SKM-1 treated with dmso at 0.1 percent for 144 hours (cell line): ENCODE results near the gene PAF1.
"Not testable (repeated sequence)": the region's sequence is repeated elsewhere in the genome, so short reads cannot be mapped to it uniquely, and the experiment has no call there.

Experiments
- DNase-seq: peaks from one replicate; lab custom pipeline; 2025; ENCODE audit not compliant: unreplicated experiment; lab: John Stamatoyannopoulos, UW

PAF1 gene

DNA sequence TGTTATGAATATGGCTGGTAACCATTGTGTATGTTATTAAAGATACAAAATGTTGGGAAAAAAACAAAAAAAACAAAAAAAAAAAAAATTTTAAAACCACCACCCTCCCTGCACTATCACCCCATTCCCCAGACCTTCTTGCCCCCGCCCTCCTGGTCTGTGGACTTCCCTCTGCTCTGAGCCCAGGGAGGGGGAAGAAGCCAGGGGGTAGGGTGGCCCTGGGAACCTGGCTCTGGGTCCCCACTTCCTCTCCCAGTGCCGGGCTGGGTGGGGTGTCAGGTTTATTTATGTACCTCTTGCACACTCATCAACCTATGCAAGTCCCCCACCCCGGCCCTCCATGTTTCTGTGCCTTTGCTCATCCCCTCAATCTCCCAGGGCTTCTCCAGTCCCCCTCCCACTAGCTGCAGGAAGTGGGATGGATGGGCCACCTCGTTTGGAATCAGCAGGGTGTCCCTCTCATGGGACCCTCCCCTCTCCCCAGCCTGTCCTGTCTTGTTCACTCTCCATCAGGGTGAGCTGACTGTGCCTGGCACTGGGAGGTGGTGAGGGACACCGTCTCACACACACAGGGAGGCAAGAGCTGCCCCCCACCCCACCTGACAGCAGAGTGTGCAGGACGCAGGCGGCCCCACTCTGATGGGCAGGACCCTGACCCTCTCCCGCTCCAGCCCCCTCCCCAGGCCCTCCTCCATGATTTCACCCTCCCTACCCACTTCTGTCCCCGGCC, 5.9 kb downstream of the PAF1 start:
- DNase-seq = no peak

DNA sequence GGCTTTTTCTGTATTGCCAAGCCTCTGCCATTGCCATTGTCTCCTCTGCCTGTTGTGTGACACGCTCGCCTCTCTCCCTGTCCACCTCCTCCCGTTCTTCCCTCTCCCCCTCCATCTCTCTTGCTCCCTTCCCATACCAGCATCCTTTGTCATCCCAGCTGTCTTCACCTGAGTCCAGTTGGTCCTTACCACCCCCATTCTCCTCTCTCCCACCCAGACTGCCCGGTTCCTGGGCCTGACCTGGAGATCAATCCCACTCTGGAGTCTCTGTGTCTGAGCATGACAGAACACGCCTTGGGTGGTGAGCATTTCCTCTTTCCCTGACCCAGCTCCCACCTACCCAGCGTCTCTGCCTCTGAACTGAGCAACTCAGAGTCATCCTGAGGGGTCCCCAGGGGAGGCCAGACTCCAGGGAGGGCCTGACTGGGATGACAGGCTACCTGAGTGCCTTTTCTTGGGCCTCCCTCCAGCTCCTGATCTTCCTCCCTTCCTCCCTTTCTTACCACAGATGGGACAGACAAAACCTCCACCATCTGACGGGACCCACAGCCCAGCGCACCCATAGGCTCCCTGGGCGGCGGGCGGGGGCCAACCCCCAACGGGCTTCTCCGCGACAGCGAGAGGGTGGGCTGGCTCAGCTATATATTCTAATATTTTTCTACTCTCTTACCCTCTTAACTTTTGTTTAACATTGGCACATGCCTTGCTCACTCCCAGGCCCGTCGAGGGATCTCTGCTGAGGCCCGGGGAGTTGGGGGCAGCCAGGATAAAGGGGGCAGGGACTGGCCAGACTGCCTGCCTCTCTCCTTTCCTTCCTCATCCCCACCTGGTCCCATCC, 7.7 kb downstream of the PAF1 start:
- no peak for DNase-seq

DNA sequence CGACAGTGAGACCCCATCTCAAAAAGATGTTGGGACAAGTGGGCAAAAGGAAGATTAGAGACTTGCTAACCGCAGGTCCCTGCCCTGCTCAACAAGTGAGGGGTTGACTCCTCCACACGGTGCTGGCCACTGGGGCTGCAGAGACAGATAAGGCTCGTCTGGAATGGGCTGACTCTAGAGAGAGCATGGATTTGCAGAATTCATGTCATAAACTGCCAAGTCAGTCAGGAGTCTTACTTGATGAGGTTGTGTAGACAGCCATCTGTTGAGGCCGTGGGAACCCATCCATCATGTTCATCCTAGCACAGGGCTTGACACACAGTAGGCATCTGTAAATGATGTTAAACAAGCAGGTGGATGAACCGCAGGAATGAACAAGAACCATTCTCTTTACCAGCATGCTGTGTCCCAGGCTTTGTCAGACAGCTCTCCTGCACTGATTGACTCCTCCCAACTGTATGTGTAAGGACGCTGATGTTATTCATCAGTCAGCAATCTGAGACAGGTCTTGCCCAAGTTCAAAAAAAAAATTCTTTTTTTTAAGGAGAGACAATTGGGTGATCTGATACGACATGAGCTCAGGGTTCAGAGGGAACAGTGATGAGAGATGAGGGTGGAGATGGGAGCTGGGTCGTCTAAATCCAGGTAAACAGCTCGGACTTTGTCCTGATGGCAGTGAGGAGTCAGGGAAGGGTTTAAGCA, 8.8 kb downstream of the PAF1 start:
- no peak for DNase-seq

DNA sequence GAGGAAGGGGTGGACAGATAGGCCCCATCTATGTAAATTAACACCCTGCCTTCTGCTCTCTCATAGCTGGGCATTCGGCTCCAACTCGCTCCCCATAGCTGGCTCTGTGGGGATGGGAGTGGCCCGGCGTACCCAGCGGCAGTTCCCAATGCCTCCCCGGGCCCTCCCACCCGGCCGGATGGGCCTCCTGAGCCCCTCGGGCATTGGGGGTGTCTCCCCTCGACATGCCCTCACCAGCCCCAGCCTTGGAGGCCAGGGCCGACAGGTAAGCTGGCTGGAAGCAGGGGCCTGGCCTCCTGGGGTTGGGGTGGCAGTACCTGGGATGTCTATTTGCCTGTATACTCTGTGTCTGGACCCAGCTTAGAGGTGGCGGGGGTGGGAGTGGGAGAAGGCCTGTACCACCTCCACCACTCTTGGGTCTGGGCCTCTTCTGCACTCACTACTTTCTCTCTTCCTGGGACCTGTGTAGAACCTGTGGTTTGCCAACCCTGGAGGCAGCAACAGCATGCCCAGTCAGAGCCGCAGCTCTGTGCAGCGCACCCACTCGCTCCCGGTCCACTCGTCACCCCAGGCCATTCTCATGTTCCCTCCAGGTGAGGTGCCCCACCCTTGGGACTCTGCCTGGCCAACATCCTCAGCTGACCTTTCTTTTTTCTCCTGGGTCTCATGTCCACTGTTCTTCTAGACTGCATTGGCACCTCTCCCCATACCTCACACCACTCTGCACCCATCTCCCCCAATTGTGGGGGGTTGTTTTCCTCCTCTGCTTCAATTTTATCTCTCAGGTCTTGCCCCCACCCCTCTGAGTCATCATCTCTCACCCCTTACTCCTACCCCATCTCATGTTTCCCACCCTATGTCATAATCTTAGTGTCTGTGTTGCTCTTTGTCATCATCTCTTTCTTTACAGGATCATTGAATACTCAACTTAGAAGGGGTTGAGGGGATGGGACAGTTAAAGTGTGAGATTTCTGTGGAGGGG, 10.1 kb downstream of the PAF1 start:
- no peak for DNase-seq

DNA sequence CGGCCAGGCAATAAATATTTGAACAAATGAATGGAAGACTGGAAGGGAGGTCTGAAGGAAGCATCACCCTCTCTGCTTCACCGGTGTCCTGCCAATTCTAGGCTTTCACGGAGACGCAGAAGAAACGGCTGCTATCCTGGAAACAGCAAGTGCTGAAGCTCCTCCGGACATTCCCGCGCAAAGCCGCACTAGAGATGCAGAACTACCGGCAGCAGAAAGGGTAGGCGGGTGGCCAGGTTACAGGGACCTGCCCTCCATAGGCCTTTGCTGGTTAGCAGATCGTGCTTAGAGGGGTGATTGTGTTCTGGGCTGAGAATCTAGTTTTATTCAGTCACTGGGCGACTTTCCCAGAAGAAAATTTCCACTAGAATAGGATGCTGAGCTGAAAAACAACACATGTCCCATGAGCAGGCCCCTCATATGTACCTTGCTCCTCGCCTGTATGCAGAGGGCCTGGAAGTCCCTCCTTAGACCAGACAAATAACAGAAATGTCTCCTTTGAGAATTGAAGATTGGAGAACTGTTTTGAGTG, 11.0 kb downstream of the PAF1 start:
- DNase-seq = no peak

DNA sequence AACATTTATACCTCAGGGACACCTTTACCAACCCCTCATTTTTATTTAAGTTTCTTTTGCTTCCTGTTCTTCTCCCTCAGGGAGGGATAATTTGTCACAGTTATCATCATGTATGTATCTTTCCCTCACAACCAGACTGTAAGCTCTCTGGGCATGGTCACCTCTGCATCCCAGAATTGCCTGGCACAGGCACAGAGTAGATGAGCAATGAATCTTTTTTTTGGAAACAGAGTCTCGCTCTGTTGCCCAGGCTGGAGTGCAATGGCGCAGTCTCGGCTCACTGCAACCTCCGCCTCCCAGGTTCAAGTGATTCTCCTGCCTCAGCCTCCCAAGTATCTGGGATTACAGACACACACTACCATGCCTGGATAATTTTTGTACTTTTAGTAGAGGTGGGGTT, 11.5 kb downstream of the PAF1 start:
- DNase-seq = not testable (repeated sequence)

DNA sequence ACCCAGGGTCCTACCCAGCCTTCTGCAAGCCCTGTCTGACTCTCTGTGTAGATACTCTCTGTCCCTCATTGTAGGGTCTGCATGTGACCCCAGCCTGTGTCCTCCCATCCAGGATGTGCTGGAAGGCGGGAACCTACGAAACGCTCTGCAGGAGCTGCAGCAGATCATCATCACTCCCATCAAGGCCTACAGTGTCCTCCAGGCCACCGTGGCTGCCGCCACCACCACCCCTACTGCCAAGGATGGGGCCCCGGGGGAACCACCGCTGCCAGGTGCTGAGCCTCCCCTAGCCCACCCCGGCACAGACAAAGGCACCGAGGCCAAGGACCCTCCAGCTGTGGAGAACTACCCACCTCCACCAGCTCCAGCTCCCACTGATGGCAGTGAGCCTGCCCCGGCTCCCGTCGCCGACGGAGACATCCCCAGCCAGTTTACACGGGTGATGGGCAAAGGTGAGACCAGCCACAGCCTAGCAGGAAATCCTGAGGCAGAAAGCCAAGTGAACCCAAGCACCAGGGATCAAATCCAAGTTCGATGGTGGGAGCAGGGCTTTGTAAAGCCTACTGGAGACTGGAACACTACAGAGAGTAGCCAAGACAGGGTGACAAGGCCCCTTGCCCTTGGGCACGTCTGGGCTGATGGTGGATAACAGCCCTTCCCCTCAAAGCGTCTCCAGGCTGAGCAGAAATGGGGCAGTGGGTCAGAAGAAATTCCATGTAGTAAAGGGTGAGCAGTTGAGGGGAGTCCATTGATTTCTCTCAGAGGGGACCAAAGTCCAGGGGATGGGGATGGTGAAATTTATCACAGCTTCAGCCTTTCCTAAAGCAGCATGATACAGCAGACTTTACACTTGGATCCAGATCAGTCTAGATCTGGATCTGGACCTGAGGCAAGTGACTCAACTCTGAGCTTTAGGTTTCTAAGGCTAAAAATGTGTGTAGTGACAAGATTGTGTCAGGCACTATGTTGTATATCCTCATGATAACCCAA, 13.2 kb downstream of the PAF1 start:
- no peak for DNase-seq

DNA sequence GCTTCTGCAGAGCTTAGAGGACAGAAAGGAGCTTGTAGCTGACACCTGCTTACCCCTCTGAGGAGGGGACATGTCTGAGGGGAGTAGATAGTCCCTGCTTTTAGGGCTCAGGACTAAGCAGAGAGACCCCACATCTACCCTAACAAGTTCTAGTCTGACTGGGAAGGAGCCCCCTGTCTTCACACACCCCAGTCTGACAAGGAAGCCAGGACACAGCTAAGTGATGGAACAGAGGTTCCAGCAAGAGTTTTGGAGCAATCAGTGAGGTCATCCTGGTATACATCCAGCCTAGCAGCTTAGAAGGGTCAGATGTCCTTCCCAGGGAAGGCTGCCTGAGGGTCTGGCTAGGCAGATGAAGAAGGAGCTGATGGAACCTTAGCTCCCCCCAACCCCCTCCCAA, 15.0 kb downstream of the PAF1 start:
- DNase-seq = no peak

DNA sequence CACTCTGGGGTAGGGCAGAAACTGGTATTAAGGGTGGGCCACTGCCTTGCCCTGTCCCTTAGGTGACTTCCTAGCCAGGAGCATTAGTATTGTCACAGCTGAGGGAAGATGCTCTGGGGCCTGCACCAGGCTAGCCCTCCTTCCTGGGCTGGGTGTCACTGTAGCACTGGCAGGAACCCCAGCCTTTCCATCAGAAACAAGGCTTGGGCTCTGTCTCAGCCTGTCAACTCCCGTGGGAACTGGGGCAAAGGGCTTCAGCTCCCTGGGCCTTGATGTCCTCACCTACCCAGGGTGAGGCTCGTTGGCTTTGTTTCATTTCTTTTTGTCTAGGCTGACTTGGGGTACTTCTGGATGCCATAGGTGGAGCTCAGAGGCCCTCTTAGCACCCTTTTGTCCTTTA, 18.0 kb downstream of the PAF1 start:
- DNase-seq = no peak

DNA sequence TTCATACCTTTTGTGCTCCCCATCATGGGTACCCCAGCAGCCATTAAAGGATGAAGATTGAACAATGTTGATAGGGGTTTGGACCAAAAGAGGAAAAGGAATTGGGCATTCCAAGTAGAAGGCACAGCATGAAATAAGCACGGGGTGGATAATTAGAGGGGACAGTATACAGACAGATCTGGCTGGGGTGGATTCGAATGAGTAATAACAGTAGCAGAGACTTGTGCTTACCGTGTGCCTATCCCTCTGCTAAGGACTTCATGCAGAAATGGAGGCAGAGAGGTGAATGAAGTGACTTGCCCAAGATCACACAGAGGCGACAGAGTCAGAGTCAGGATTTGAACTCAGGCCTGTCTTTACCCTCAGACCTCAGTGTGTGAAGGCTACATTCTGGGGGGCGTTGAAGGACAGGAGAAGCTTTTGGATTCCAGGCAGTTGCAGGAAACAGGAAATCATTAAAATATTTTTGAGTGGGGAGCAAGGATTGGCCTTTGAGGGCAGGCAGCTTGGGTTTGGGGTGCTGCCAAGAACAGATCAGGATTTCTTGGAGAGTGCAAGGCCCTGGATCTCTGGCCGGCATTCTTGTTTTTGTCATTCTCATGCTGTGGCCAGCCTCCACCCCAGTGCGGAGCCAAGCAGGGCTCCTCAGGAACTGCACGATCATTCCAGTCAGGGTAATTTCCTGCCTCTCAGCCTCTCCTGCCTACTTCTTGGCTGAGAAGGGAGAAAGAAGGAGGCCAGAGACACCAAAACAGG, 18.7 kb downstream of the PAF1 start:
- DNase-seq = no peak

DNA sequence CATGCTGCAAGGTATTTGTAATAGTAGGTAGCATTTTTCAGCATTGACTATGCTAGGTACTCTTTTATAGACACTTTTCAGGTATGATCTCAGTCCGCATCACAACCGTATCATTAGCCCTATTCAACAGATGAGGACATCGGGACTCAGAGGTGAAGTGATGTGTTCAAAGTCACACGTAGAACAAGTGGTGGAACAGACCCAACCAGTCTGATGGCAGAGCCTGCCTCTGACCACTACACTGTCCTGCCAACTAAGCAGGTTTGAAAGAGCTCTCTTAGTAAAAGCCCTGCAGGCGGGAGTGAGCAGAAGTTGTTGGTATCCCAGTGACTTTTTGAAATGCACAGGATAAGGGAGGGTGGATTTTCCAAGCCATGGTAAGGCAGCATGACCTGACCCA, 20.2 kb downstream of the PAF1 start:
- DNase-seq = no peak

DNA sequence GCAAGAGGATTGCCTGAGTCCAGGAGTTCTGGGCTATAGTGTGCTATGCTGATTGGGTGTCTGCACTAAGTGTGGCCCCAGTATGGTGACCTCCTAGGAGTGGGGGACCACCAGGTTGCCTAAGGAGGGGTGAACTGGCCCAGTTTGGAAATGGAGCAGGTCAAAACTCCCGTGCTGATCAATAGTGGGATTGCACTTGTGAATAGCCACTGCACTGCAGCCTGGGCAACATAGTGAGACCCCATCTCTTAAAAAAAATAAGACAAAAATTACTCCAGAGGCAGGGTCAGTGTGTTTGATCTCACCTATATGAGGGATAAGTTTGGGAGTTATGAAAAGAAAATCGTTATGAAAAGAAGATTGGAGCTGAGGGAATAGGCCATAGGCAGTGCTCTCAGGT, 21.7 kb downstream of the PAF1 start:
- DNase-seq = no peak

DNA sequence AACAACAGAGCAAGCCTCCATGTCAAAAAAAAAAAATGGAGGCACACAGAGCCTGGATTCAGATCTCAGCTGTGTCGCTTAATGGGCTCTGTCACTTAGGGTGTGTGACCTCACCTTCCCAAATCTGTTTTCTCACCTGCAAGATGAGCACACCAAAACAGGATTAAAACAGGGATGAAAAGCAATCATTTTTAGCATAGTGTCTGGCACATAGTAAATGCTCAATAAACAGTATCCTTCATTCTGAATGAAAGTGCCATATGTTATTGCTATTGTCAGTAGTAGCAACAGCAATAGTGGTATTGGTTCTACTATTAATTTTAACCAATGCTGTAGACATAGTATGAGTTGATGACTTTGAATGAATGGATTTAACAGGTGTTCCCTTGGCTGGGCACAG, 25.4 kb downstream of the PAF1 start:
- no peak for DNase-seq

DNA sequence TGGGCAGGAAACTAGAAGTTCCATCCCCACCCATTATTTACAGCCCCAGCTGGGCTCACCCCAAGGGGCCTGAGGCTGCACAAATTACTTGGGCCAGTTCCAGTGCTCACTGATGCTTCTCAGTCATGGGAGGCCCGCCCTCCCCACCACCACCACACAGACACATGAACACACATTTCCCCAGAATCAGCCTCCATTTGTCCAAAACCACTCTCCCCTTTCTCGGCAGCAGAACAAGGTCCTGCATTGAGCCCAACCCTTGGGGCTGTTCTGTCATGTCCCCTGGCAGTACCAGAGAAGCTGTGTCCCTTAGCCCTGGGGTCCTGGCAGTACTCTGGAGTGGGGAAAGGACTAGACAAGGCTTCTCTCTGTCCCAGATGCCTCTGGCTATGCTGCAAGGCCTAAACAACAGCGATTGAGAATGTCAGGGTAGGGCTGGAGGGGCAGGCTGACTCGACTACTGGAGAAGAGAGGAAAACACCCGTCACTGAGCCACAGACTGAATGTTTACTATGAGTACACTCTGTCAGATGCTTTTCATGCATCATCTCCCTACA, 26.9 kb downstream of the PAF1 start:
- DNase-seq = no peak

DNA sequence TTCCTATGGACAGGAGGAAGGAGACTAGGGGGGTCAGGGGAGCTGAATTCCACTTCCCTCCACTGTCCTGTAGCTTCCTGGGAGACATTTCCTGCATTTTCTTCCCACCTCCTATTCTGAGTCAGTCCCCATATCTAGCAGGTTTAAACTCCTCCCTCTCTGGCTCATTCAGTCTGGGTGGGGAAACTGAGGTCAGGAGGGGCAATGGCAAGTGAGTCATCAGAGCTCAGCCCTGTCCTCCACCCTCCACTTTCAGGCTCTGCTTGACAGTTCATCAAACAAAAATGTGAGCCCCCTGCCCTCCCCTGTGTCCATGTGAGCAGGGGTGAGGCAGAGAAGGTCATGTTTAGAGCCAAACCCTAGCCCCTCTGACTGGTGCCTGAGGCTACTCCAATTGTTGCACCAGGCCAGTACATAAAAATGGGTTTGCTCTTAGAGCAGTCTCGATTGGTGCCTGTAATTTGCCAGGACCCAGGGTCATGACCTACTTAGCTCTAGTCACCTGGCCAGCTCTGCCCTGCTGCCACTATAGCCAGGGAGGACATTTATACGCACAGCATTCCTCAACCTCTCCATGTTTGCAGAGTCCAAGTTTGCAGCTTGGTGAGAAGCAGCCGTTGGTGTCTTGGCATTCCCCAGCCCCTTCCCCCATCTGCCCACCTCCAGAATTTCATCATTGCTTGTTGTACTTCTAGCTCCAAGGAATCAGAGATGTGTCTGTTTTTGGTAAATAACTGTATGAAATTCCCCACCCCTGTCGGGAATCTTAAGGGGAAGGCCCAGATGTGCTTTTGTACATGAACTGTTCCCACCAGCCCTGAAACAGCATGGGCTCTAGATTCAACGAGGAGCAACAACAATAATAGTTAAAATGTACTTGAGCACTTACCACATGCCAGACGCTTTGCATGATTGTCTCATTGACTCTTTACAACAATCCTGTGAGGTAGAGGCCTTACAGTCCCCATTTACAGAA, 27.9 kb downstream of the PAF1 start:
- DNase-seq = no peak

DNA sequence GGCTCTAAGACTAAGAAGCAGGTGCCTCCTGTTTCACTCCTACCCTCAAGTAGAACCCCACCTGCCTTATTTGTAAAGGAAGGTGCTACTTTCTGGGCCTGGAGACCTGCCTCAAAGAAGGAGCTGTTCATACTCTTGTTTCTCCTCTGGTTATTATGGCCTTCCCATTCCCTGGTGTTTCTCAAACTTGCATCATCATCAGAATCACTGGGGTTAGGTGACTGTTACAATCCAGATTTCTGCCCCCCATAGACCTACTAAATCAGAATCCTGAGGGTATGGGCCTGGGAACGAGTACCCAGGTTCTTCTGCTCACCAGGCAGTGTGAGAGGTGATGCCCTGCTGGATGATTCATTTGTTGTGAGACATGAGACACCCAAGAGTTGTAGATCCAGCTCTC, 30.3 kb downstream of the PAF1 start:
- DNase-seq = no peak

DNA sequence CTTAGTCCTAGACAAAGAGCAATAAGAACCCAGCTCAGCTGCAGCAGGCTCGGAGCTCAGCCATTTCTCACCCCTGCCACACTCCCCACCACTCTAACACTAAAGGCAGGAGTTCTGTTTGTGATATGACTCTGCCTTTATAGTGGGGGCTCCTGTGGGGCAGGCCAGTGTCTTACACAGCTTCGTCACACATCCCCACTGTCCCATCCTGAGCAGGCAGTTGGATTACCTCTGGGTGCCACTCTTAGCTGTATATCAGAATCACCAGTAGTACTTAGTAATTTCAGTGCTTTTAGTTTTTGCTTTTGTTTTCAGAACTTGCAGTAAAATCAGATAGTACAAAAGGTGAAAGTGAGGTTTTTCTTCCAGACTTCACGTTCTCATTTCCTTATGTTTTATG, 31.9 kb downstream of the PAF1 start:
- DNase-seq = no peak
